Stromal cell of bone marrow (primary cell): ENCODE data around the gene EIF1AD.

Experiments
- DNase-seq: peaks from one replicate; pipeline ENCODE4 v3.0.0-alpha.2; 2012; ENCODE audit warnings: low read depth

EIF1AD gene

DNA sequence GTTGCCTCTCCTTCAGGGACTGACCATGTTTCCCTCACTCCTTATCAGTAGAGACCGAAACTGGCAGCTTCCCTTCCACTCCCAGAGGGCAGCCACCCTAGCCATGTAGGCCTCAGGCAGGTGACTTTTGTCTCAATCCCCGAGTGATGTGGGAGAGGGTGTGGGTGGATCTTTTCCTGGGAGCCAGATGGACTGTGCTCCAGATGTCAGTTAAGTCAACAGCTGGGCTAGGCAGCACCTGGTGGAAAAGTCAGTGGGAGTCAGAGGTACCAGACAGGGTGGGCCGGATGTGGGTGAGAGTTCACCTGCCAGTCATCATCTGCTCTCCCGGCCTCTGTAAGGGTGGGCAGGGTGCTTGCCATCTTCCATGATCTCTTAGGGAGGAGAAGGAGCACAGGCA lies 2.2 kb upstream of the EIF1AD start:
- DNase-seq = no peak

GRCh38 chr11:66003291-66003690 lies 1.3 kb upstream of the EIF1AD start:
- no peak for DNase-seq

DNA sequence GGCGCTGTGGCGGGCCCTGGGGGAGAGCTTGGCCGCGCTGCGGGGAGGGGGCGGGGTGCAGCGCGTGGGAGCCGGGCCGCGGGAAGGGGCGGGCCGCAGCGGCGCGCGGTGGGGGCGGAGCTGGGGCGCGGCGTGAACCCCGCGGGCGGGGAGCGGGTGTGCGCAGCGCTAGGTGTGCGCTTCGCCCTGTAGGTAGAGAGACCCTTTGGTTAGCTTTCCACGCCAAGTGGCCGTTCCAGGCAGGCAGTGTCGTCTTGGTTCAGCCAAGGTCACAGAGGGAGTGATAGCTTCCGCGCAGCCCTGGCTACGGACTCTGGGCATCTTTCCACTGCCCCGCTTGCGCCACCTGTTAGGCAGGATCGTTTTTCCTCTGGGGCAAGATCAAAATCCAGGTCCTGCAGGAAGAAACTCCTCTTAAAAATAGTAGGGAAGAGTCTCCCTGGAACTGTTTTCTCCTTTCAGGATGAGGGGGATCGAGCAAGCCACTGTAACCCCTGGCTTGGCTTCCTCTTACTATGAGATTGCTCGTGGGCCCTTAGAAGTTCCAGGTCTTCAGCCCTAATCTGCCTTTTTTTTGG lies 780 bp upstream of the EIF1AD start:
- peak; percentile 26 for DNase-seq

- DNase-seq = no peak
These were observed 4.7 kb downstream of the EIF1AD start for GRCh38 chr11:65997286-65997685.

- DNase-seq = no peak
These were observed 9.9 kb downstream of the EIF1AD start for GRCh38 chr11:65992056-65992455.

DNA sequence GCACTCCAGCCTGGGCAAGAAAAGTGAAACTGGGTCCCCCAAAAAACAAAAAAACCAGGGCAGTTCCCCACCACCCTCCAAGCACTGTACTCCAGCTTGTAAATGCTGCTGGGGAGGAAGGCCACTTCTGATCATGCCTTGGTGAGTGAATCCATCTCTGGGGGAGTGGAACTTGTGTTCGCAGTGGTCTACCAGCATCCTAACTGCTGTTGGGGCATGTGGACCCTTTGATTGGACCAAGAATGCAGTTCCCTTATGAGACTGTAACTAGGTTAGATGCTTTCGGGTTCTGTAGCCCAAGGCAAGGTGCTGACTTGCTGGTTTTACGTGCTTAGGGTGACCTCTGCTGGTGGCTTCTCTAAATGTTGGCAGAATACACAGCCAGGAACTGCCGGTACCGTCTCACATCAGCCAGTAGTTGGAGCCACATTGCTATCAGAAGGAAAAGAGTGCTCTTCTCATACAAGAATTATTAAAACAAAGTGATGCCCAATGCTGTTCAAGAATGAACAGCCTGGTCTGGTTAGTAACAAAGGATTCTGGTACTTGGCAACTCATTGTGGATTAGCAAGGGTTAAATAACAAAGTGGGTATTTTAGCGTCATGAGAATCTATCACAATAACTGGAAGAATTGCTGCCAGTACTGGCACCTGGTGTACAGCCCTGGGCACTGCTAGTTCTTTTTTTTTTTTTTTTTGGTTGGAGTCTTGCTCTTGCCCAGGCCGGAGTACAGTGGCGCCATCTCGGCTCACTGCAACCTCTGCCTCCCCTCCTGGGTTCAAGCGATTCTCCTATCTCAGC lies 13.0 kb downstream of the EIF1AD start:
- peak; percentile 91 for DNase-seq

GRCh38 chr11:65987336-65987735 lies 14.6 kb downstream of the EIF1AD start:
- DNase-seq = no peak

DNA sequence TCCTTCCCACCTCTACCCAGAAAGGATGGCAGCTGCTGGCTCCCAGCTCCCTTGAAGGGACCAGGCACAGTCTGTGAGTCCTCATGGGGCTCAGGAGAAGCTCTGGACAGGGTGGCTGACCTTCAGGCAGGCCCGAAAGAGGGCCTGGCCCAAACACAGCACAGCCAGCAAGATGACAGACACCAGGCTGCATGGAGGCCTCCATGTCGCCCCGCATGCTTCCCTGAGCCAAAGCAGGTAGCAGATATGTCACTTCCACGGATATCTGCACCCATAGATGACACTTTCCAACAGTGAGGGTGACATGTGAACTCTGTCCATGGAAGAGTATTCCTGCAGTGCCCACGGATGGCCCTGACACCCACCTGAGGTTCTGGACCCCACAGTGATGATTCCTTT lies 18.4 kb downstream of the EIF1AD start:
- no peak for DNase-seq

GRCh38 chr11:65982824-65983588 lies 19.0 kb downstream of the EIF1AD start:
- DNase-seq = no peak

DNA sequence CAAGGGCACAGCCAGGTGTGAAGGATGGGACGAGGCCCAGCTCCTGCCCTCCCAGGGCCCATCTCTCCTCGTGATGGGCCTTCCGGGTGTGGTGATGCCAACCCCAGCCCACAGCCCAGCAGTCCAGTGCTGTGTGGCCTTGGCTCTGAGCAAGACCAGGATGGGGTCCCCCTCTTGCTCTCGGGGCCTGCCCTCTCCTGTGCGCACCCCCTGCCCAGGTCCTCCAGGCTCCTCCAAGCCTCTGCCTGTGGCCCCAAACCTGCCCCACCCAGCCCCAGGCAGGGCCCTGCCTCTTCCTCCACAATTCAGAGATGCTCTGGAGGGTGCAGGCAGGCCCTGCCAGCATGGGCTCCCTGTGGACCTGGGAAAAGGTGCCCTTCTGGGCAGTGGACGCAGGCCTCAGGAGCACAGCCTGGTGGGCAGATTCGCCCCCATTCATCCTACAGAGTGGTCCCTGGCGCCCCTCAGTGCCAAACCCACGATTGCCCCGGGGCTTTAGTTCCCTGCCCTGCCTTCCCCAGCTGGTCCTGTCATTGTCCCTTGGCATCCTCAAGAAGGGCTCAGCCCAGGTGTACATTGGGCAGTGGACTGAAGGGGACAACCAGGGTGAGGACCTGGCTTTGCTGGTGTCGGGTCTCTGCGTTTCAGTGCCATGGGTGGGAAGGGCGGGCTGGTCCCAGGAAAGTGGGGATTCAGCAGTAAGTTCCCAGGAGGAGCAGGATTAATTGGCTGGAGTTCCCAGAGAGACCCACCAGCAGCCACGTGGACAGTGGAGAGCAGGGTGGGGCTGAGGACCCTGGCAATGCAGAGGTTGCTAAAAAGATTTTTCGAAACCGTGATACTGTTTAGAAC lies 19.8 kb downstream of the EIF1AD start:
- DNase-seq = no peak

- no peak for DNase-seq
These were observed 20.7 kb downstream of the EIF1AD start for GRCh38 chr11:65981101-65981740.

- no peak for DNase-seq
These were observed 22.6 kb downstream of the EIF1AD start for GRCh38 chr11:65979261-65979759.

- DNase-seq = no peak
These were observed 23.3 kb downstream of the EIF1AD start for GRCh38 chr11:65978391-65979238.

- DNase-seq = no peak
These were observed 24.2 kb downstream of the EIF1AD start for GRCh38 chr11:65977621-65978390.

DNA sequence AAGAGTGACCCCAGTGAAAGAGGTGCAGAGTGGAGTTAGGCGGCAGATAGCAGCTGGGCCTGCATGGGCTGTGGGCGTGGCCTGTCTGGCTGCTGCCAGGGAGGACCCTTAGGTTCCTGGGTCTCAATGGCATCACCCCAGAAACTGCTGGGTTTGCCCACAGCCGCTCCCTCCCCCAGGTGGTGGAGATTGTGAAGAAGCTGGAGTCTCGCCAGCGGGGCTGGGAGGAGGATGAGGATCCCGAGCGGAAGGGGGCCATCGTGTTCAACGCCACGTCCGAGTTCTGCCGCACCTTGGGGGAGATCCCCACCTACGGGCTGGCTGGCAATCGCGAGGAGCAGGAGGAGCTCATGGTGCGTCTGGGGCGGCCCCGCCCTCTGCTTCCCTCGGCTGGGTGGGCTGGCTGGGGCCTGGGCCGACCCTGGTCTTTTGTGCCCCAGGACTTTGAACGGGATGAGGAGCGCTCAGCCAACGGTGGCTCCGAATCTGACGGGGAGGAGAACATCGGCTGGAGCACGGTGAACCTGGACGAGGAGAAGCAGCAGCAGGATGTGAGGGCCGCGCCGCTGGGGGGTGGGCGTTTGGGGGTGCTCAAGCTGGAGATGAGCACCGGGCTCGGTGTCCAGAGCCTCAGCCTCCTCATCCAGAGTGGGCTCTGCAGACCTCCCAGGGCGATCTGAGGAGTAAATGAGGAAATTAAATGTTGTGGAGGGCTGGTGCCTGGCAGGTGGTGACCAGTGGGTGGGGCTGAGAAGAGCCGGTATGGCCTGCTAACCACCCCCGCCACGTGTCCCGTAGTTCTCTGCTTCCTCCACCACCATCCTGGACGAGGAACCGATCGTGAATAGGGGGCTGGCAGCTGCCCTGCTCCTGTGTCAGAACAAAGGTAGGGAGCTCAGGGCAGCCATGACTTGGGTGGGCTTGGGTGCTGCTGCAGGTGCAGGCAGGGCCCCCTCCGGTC lies 25.5 kb downstream of the EIF1AD start:
- DNase-seq = no peak

- no peak for DNase-seq
These were observed 26.2 kb downstream of the EIF1AD start for GRCh38 chr11:65975771-65976170.

DNA sequence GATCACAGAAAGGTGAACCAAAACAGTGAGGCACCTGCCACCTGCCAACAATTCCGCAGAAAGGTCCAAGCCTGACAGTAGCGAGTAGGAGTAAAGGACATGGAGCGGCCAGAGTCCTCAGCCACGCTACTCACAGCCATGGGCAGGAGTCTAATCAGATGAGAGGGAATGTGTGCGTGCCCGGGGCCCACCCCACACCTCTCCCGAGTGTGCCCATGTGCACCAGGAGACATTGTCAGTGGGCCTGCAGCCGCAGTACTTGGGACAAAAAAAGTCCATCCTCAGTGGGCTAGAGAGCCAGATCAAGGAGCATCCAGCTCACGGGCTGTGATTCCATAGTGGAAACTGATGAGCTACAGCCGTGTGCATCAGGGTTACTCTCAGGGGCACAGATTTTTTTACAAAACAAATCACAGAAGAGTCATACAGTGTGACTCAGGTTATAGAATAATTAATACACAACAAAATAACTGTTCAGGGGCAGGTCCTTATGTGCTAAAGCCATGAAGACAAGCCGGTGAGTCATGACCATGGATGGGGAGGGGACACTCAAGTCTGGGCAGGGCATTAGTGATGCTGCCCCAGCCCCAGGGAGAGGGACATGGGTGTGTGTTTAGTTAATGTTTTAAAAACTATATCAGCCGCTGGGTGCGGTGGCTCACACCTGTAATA lies 28.4 kb downstream of the EIF1AD start:
- DNase-seq = peak; percentile 33

- DNase-seq = no peak
These were observed 29.8 kb downstream of the EIF1AD start for GRCh38 chr11:65972116-65972515.
